Measurements from ENCODE around the gene LRP11.
"Not testable (repeated sequence)": the region's sequence is repeated elsewhere in the genome, so short reads cannot be mapped to it uniquely, and the experiment has no call there.

Gene LRP11

DNA sequence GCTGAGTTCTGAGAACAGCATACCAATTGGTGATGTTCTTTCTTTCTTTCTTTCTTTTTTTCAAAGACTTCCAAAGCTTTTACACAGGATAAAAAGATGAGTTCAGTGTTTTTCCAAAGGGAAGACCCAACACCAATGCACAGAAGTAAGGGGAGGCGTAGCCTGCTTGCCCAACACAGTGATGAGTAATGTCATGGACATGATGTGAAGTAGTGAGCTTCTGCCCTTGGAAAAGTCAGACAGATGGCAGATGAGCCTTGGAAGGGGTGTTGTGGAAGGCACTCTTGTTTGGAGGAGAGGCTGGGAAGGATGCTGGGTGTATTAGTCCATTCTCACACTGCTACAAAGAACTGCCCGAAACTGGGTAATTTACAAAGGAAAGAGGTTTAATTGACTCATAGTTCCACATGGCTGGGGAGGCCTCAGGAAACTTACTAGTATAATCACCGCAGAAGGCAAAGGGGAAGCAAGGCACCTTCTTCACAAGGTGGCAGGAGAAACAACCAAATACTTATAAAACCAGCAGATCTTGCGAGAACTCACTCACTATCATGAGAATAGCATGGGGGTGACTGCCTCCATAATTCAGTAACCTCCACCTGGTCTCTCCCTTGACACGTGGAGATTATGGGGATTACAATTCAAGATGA, 12.6 kb downstream of the LRP11 start:
- DNase-seq (ENCODE audit: low read depth in 2 of 2), result no peak

DNA sequence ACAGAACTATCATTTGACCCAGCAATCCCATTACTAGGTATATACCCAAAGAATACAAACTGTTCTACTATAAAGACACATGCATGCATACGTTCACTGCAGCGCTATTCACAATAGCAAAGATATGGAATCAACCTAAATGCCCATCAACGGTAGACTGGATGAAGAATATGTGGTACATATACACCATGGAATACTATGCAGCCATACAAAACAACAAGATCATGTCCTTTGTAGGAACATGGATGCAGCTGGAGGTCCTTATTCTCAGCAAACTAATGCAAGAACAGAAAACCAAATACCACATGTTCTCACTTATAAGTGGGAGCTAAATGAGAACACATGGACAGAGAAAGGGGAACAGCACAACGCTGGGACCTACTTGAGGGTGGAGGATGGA, 15.8 kb downstream of the LRP11 start:
- not testable (repeated sequence) for DNase-seq (ENCODE audit: low read depth in 2 of 2)

DNA sequence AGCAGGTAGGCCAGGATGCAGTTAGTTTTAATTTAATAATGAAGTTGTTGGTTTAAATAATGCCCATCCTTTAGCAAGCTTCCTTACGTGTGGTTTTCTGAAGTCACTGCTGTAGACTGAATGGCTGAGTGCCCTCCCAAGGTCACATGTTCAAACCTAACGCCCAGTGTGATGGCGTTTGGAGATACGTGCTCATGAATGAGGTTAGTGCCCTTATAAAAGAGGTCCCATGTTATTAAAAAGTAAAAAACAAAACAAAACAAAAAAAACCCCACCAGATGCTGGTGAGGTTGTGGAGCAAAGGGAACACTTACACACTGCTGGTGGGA, 16.3 kb downstream of the LRP11 start:
- no peak for DNase-seq (ENCODE audit: low read depth in 2 of 2)

DNA sequence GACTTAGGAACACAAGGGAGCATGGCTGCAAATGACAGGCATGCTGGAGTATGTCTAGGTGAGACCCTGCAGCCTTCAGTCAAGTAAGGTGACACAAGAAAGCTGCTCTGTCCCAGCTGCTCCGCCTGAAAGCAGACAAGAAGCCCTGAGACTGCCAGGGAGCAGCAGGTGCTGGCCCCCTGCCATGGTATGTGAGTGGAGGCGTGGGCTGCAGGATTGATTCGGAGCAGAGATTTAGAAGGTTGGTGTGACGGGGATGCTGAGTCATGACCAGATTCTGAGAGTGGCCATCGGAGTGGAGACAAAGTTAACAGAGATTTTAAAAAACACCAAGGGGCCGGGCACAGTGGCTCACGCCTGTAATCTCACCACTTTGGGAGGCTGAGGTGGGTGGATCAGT, 17.8 kb downstream of the LRP11 start:
- no peak for DNase-seq (ENCODE audit: low read depth in 2 of 2)

DNA sequence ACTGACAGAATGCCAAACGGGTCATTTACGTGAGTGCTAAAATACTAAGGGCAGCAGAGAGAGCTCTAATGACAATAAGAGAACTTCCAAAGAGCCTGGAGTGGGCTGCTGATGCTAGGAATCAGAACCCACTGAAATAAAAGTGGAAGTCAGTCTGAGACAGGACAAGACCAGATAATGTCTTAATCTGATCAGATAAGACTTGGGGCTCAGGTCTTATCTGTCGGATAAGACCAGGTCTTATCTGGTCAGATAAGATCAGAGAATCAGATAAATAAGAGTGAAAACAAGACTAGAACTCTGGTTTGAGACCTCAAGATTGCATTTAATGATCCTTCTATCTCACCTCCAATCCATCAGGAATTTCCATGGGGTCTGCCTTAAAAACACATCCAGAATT, 18.6 kb downstream of the LRP11 start:
- no peak for DNase-seq (ENCODE audit: low read depth in 2 of 2)

DNA sequence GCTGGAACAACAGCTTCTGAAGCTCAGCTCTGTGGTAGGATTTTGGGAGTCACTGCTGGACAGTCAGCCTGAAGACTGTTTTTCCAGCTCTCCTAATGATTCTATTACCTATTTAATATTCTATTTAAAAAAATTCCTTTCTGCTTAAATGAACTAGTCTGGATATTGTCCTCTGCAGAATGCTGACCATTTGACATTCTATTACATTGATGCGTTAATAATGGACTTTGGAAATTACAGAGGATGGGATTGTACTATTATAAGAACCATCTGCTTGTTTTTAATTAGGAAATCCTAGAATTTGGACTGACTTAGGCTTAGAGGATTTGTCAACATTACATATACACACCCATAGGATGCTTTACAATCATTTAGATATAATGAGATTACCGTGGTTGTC, 19.7 kb downstream of the LRP11 start:
- no peak for DNase-seq (ENCODE audit: low read depth in 2 of 2)

DNA sequence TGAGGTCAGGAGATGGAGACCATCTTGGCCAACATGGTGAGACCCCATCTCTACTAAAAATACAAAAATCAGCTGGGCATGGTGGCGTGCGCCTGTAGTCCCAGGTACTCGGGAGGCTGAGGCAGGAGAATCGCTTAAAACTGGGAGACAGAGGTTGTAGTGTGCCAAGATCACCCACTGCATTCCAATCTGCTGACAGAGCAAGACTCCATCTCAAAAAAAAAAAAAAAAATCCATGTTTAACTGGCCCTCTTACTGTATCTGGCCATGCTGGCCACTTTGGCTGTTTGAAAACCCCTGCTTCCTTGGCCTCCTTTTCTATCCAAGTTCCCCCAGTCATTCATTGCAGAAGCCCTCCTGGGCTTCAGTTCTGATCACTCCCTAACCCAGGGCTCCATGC, 20.1 kb downstream of the LRP11 start:
- DNase-seq (ENCODE audit: low read depth in 2 of 2), result not testable (repeated sequence)

DNA sequence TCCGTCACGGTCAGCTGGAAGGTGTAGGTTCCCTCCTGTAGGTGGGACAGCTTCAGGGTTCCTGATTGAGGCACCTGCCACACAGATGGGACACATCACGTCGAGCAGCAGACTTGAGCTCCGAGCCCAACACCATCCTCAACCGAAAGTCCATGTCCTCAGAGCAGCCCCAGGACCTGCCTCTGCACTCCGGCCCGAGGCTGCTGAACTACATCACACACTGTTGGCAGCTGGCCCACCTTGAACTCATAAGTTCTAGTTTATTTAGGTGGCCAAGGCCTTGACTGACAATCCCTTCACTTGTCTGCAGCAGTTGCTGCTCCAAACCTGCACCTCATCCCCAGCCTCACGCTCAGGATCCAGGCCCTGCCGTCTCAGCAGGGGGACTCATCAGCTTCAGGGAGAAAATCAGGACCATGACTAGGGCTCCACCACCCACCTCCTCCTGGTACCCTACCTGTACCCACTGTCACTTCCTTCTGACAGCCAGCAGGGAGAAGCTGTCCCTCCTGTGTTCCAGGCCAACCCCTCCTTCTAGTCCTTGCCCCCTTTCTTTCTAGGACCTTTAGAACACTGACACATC, 21.0 kb downstream of the LRP11 start:
- DNase-seq (ENCODE audit: low read depth in 2 of 2), result no peak

DNA sequence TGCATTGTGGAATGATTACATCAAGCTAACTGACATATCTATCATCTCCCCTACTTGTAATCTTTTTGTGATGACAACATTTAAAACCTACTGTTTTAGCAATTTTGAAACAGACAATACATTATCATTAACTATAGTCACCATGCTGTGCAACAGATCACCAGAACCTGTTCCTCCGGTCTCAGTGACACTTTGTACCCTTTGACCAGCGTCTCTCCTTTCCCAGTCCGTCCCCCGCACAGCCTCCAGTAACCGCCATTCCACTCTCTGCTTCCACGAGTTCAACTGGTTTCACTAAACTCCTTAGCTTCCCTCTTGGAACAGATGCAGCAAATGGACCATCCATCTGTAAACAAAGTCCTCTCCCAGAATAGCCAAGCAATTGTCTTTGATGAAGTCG, 21.8 kb downstream of the LRP11 start:
- no peak for DNase-seq (ENCODE audit: low read depth in 2 of 2)

DNA sequence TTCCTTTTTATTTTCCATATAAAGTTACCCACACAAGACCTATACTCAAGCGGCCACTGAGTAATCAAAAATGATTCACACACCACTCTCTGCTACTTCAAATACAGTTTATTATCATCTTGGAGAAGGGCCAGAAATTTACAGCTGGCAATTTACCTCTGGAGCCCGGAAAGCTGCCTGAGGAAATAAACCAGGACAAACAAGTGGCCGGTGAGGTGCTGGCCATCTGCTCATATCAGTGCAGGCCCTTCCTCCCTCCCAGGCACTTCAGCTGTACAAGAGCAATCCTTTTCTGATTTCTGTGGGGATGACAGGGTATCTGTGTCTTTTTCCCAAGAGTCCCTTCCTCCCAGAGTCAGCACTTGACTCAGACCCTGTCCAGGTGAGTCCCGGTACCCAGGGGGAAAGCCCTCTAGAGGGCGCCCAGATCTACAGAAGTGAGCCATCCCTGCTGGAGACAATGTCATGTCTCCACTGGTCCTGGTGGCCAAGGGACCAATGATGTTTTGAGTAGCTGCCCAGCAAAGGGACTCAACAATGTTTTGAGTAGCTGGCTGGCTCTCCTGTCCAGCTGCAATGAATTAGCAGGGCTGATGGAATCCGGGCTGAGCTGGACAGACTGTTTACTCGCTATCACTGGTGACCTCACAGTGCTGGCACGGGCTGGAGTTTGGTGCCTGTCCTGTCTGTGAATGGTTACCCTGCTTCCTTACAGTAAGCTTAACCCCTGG, 23.6 kb downstream of the LRP11 start:
- no peak for DNase-seq (ENCODE audit: low read depth in 2 of 2)

DNA sequence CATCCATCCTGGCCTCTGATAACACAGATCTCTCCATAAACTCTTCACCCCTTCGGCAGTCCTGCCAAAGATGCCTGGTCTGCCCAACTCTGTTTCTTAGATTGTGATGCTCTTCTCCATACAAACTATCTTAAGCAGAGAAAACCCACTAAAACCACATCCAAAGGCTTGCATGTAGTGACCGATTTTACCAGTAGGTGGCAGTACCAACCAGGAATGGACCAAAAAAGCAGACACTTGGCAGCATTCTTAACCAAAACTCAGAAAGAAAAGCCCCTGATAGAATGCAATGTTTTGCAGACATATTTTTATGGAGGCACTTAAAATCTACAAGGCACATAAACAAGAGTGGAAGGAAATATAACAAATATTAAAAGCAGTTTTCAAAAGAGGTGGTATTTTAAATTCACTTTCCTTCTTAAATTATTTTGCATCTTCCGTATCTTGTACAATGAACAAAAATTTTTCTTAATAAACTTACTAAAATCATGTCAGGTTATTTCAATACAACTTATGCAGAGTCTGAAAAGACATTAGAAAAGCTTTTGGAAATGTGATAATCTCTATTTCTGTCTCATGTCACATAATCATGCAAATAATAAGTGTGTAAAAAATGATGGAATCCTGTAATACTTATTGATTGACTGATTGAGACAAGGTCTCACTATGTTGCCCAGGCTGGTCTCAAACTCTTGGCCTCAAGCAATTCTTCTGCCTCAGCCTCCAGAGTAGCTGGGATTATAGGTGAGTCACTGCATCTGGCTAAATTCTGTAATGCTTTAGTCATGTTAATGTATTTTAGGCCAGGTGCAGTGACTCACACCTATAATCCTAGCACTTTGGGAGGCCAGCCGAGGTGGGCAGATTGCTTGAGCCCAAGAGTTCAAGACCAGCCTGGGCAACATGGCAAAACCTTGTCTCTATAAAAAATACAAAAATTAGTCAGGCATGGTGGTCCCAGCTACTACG, 29.4 kb downstream of the LRP11 start:
- peak; percentile 37 to 44 for DNase-seq (ENCODE audit: low read depth in 2 of 2)

DNA sequence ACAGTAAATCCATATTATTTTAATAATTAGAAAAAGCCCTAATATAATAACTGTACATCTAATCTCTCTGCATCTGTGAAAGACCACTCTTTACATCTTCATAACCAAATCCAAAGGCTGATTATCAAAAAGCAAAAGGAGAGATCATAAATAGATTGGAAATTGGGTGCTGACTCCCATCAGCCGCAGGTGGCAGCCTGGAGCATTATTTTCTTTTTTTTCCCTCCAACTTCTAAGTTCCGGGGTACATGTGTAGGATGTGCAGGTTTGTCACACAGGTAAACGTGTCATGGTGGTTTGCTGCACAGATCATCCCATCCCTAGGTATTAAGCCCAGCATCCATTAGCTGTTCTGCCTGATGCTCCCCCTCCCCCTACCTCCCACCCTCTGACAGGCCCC, 30.5 kb downstream of the LRP11 start:
- no peak for DNase-seq (ENCODE audit: low read depth in 2 of 2)

DNA sequence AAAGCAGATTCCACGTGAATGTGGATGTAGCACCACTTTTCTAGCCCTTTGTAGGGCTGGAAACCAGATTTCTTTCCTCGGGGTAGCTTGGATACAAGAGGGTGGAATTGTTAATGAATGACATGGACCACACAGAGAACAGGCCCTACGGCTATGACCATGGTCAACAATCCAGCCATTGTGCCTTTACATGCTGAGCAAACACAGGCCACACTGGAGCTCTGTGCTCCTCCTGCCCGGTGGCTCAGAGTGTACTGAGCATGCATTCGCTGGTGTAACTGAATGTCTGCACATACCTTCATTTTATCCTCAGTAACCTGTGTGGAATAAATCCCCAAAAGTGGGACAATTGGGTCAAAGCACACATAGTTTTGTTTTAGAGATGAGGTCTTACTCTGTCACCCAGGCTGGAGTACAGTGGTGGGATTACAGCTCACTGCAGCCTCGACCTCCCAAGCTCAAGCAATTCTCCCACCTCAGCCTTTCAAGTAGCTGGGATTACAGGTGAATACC, 32.8 kb downstream of the LRP11 start:
- no peak for DNase-seq (ENCODE audit: low read depth in 2 of 2)

DNA sequence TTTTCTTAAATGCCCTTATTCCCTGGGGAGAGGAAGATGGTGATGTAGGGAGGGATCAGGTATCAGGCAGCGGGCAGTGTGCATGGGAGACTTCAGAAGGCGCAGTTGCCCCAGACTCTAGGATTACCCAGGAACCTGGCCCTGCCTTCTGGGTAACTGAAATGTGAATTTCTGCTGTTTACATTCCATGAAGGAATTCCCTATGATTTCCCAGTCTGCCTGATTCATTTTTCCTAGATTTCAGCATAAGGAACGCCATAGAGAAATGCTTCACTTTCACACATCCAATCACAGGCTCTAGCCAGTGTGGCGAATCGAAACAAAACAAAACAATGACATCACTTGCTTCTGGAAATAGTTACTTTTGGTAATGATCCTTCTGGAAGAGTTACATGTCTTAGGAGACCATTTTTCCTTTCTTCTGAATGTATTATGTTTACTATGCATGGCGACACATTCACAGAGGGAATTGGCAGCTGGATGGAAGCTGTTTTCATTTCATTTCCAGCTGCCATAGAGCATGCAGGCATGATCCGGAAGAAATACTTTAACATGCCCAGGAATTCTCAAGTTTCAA, 33.3 kb downstream of the LRP11 start:
- no peak for DNase-seq (ENCODE audit: low read depth in 2 of 2)

DNA sequence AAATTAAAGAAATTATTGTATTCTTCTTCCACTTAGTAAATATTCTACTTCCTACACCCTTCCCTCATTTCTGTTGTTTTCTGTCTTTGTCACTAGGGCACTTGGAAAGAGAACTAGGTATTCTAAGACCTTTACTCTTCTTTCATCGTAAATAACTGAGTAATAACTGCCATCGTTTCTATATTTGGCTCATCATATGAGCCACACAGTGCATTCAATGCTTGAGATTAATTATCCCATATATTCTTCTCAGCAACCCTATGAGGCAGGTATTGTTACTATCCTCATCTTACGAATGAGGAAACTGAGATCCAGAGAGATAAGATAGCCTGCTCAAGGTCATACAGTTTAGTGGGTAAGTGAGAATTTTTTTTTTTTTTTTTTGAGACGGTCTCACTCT, 38.9 kb downstream of the LRP11 start:
- DNase-seq (ENCODE audit: low read depth in 2 of 2), result no peak

DNA sequence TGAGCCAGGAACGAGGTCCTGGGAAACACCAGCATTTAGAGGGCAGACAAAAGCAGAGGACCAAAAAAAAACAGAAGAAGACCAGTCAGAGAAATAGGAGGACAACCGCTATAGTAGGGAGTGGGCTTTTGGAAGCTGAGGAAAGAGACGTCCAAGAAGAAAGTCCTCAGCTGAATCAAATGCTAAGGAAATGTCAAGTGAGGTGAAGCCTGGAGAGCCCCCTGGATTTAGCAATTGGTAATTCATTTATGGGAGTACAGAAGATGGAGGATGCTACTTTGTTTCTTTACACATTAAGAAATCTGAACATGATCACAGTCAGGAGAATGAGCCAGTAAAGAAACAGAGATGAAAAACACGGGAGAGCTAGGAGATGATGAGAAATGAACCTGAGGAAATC, 41.1 kb downstream of the LRP11 start:
- no peak for DNase-seq (ENCODE audit: low read depth in 2 of 2)

DNA sequence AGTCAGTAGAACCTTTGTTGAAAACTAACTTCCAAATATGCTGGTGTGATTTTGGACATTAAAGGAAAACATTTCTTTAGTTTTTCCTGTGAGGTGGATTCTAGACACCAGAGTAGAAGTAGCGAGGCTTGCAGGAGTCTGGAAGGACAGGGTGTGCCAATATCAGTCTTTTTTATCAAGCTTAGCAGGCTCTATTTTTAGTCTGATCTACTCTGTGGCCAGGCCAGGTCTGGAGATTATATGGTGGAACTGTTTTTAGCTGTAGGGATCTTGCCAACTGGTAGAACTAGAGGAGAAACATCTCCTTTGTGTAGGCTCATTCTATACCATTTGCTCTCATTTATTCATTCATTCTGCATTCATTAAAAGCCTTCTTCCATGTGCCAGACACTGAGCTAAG, 42.7 kb downstream of the LRP11 start:
- DNase-seq (ENCODE audit: low read depth in 2 of 2), result no peak

DNA sequence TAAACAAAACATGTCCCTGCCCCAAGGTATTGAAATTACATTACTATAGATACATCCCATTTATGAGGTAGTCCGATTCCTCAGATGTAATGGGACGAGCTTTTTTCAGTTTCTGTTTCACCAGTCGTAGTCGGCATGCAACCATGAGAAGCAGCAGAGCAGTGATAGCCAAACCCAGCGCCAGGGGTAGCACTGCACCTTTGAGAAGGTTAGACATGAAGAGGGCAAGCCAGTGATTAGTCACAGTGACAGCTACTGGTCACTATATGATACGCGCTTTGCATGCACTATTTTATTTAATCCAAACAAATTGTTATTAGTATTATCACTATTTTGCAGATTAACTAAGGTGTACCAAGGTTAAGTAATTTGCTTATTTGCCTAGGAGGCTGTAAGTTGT, 43.7 kb downstream of the LRP11 start:
- DNase-seq (ENCODE audit: low read depth in 2 of 2), result no peak

DNA sequence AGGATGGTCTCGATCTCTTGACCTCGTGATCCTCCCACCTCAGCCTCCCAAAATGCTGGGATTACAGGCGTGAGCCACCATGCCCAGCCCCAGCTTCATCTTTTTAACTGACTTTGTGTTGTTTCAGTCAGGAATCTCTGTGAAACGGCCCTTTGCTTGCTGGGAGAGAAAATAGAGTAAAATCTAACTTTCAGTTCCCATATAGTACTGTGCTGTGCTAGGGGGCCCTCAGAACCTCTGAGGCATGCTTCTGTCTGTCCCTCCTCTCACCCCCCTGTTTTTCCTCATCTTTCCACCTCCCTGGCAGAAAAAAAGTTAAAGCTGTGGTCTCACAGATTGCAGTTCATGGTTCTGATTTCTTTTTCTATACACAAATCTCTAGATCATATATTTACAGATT, 48.4 kb downstream of the LRP11 start:
- DNase-seq (ENCODE audit: low read depth in 2 of 2), result no peak

DNA sequence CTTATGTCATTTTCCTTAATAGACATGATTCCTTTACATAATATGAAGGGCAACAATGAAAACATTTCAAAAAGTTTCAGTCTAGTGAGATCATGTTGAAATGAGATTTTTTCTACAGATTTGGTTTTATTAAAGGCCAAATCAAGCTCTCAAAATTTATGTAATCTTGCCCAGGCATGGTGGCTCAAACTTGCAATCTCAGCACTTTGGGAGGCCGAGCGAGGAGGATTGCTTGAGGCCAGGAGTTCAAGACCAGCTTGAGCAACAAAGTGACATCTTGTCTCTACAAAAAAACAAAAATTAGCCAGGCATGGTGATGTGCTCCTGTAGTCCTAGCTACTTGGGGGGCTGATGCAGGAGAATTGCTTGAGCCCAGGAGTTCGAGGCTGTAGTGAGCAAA, 50.8 kb downstream of the LRP11 start:
- no peak for DNase-seq (ENCODE audit: low read depth in 2 of 2)

DNA sequence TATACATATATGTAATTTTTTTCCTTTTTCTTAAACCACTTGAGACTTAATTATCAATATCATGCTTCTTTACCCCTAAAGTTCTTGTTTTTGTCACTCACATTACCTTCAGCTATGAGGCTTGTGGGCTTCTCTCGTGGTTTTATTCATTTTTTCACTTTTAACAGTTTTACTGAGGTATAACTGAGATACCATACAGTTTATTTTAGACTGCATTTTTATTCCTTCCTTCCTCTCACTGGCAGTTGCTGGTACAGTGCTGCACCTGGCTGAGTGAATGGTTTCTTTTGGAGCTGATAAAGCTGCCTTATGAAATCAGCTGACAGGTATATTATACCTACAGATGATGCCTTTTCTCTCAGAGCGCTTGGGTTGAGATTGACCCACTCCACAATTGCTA, 54.4 kb downstream of the LRP11 start:
- no peak for DNase-seq (ENCODE audit: low read depth in 2 of 2)

DNA sequence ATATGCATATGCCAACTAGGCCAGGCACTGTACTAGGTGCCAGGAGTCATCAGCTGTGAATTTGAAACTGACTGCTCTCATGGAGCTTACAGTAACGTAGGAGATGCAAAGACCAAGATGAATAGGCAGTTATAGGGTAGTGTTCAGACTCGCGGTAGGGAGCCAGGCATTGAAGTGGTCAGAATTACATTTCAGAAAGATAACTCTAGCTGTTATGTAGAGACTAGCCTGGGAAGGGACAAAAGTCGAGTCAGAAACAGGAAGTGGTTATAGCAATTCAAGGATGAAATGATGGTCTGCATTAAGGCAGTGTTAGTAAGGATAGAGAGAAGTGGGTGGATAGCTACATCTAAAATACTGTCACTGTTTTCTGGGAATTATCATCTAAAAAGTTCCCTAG, 58.0 kb downstream of the LRP11 start:
- no peak for DNase-seq (ENCODE audit: low read depth in 2 of 2)

Measured in activated CD8-positive, alpha-beta memory T cell treated with anti-CD3 and anti-CD28 coated beads for 4 hours (primary cell).